IPS-18a (cell line): ENCODE results near the gene HOXB8.
A peak's percentile ranks its signal among the peaks of the same experiment; 100 is the strongest.

Experiments
- H3K27ac ChIP-seq: one replicate; pipeline ENCODE4 v1.5.1; 2013; ENCODE audit warnings: low read length
- H3K27me3 ChIP-seq: one replicate; pipeline ENCODE4 v1.6.1; 2013; ENCODE audit warnings: mild to moderate bottlenecking, low read length; ENCODE audit not compliant: control insufficient read depth, insufficient read depth
- H3K36me3 ChIP-seq: one replicate; pipeline ENCODE4 v1.6.1; 2013; ENCODE audit warnings: low read depth, low read length; ENCODE audit not compliant: control insufficient read depth
- H3K4me1 ChIP-seq: one replicate; pipeline ENCODE4 v1.6.1; 2013; ENCODE audit warnings: low read depth, low read length; ENCODE audit not compliant: control insufficient read depth
- H3K4me3 ChIP-seq: one replicate; pipeline ENCODE4 v1.5.1; 2013; ENCODE audit warnings: low read length
- H3K9ac ChIP-seq: one replicate; pipeline ENCODE4 v1.6.1; 2013; ENCODE audit warnings: mild to moderate bottlenecking, low read length, moderate library complexity
- H3K9me3 ChIP-seq: one replicate; pipeline ENCODE4 v1.6.1; 2013; ENCODE audit warnings: low read depth, low read length; ENCODE audit not compliant: control insufficient read depth

The HOXB8 gene

GRCh38 chr17:48615047-48615962 lies at the start of gene HOXB8:
Gene HOXB8 (minus strand): TSS chr17:48615292. CDS start chr17:48614704, 588 bp downstream.
- H3K27me3 ChIP-seq: peaks cover 100% of the 10 kb centered on the region
- H3K36me3 ChIP-seq: no peaks in the 10 kb centered on the region
- H3K9me3 ChIP-seq: no peaks in the 10 kb centered on the region
- peaks cover 3% of the 10 kb centered on the region for H3K4me1 ChIP-seq
- H3K27ac ChIP-seq: no peak within 1 kb of the TSS
- H3K4me3 ChIP-seq: no peak within 1 kb of the TSS
- H3K9ac ChIP-seq: no peak within 1 kb of the TSS

GRCh38 chr17:48663134-48663924 lies 48.2 kb upstream of the HOXB8 start:
- Histone ChIP-seq H3K9me3 (no peaks in the 10 kb centered on the region), H3K9ac (no peak overlapping the region), H3K4me3 (no peak overlapping the region), H3K27ac (no peak overlapping the region), H3K36me3 (no peaks in the 10 kb centered on the region), H3K4me1 (no peaks in the 10 kb centered on the region), H3K27me3 (peaks cover 18% of the 10 kb centered on the region)

- Histone ChIP-seq H3K4me1 (no peaks in the 10 kb centered on the region), H3K36me3 (no peaks in the 10 kb centered on the region), H3K9ac (no peak overlapping the region), H3K27ac (no peak overlapping the region), H3K27me3 (peaks cover 42% of the 10 kb centered on the region), H3K9me3 (no peaks in the 10 kb centered on the region), H3K4me3 (no peak overlapping the region)
Measured at GRCh38 chr17:48655913-48656312, 40.8 kb upstream of the HOXB8 start.

- H3K27me3 ChIP-seq: peaks cover 78% of the 10 kb centered on the region
Measured at GRCh38 chr17:48649741-48650140, 34.6 kb upstream of the HOXB8 start.

GRCh38 chr17:48647963-48648245 lies 32.8 kb upstream of the HOXB8 start:
- H3K4me1 ChIP-seq: no peaks in the 10 kb centered on the region
- peak overlapping the region; percentile 6 for H3K4me3 ChIP-seq
- H3K27me3 ChIP-seq: peaks cover 90% of the 10 kb centered on the region
- H3K9ac ChIP-seq: no peak overlapping the region
- no peaks in the 10 kb centered on the region for H3K9me3 ChIP-seq
- H3K27ac ChIP-seq: no peak overlapping the region
- H3K36me3 ChIP-seq: no peaks in the 10 kb centered on the region

More at GRCh38 chr17:48649741-48650140, 34.6 kb upstream of the HOXB8 start:
- Histone ChIP-seq H3K9me3 (no peaks in the 10 kb centered on the region), H3K4me3 (no peak overlapping the region), H3K4me1 (no peaks in the 10 kb centered on the region), H3K9ac (no peak overlapping the region), H3K36me3 (no peaks in the 10 kb centered on the region), H3K27ac (no peak overlapping the region)

GRCh38 chr17:48647103-48647962 lies 32.2 kb upstream of the HOXB8 start:
- peak overlapping the region; percentile 38 for H3K4me3 ChIP-seq
- H3K9me3 ChIP-seq: no peaks in the 10 kb centered on the region
- no peaks in the 10 kb centered on the region for H3K36me3 ChIP-seq
- H3K27me3 ChIP-seq: peaks cover 91% of the 10 kb centered on the region
- no peak overlapping the region for H3K9ac ChIP-seq
- H3K4me1 ChIP-seq: no peaks in the 10 kb centered on the region
- H3K27ac ChIP-seq: no peak overlapping the region

GRCh38 chr17:48646183-48647102 lies 31.4 kb upstream of the HOXB8 start:
- H3K4me1 ChIP-seq: no peaks in the 10 kb centered on the region
- peak overlapping the region; percentile 38 for H3K4me3 ChIP-seq
- H3K36me3 ChIP-seq: no peaks in the 10 kb centered on the region
- no peak overlapping the region for H3K27ac ChIP-seq
- H3K9me3 ChIP-seq: no peaks in the 10 kb centered on the region
- H3K27me3 ChIP-seq: peaks cover 92% of the 10 kb centered on the region
- no peak overlapping the region for H3K9ac ChIP-seq

- no peak overlapping the region for H3K27ac ChIP-seq
- H3K27me3 ChIP-seq: peaks cover 99% of the 10 kb centered on the region
- H3K4me1 ChIP-seq: no peaks in the 10 kb centered on the region
- H3K4me3 ChIP-seq: peak overlapping the region; percentile 38
- no peak overlapping the region for H3K9ac ChIP-seq
- no peaks in the 10 kb centered on the region for H3K9me3 ChIP-seq
- no peaks in the 10 kb centered on the region for H3K36me3 ChIP-seq
Measured at GRCh38 chr17:48645639-48646182, 30.6 kb upstream of the HOXB8 start.

- no peak overlapping the region for H3K4me3 ChIP-seq
- peaks cover 100% of the 10 kb centered on the region for H3K27me3 ChIP-seq
Measured at GRCh38 chr17:48644910-48645557, 29.9 kb upstream of the HOXB8 start.

GRCh38 chr17:48644159-48644558 lies 29.1 kb upstream of the HOXB8 start:
- Histone ChIP-seq H3K4me1 (no peaks in the 10 kb centered on the region), H3K9ac (no peak overlapping the region), H3K27ac (no peak overlapping the region), H3K27me3 (peaks cover 100% of the 10 kb centered on the region), H3K36me3 (no peaks in the 10 kb centered on the region), H3K9me3 (no peaks in the 10 kb centered on the region), H3K4me3 (no peak overlapping the region)

More at GRCh38 chr17:48644910-48645557, 29.9 kb upstream of the HOXB8 start:
- no peaks in the 10 kb centered on the region for H3K4me1 ChIP-seq
- H3K36me3 ChIP-seq: no peaks in the 10 kb centered on the region
- no peak overlapping the region for H3K27ac ChIP-seq
- H3K9ac ChIP-seq: no peak overlapping the region
- H3K9me3 ChIP-seq: no peaks in the 10 kb centered on the region
